ENCODE results near the gene FIS1.

FIS1 gene

GRCh38 chr7:101225650-101226049 is 19.2 kb downstream of the FIS1 start:
- no peak for TF ChIP-seq PPARA (CRISPR knock-in tag; IDR thresholded peaks at IDR 0.05; ENCODE audit: borderline replicate concordance)
- no peak for TF ChIP-seq ZC3H10 (CRISPR knock-in tag; IDR thresholded peaks at IDR 0.05)
- TF ChIP-seq GLIS3 (CRISPR knock-in tag; IDR thresholded peaks at IDR 0.05): no peak
- TF ChIP-seq ZNF70 (CRISPR knock-in tag; IDR thresholded peaks at IDR 0.05): no peak
- TF ChIP-seq CSDC2 (CRISPR knock-in tag; IDR thresholded peaks at IDR 0.05): no peak
- TF ChIP-seq ARNTL (CRISPR knock-in tag; IDR thresholded peaks at IDR 0.05; ENCODE audit: borderline replicate concordance, low read depth): no peak
- TF ChIP-seq BACH2 (CRISPR knock-in tag; IDR thresholded peaks at IDR 0.05; ENCODE audit: borderline replicate concordance): no peak
- no peak for TF ChIP-seq PATZ1 (CRISPR knock-in tag; IDR thresholded peaks at IDR 0.05; ENCODE audit: borderline replicate concordance)
- TF ChIP-seq ZNF565 (CRISPR knock-in tag; conservative IDR thresholded peaks at IDR 0.05; ENCODE audit: low read depth): no peak
- no peak for TF ChIP-seq ZNF8 (CRISPR knock-in tag; IDR thresholded peaks at IDR 0.05)
- TF ChIP-seq, protein P1, sequence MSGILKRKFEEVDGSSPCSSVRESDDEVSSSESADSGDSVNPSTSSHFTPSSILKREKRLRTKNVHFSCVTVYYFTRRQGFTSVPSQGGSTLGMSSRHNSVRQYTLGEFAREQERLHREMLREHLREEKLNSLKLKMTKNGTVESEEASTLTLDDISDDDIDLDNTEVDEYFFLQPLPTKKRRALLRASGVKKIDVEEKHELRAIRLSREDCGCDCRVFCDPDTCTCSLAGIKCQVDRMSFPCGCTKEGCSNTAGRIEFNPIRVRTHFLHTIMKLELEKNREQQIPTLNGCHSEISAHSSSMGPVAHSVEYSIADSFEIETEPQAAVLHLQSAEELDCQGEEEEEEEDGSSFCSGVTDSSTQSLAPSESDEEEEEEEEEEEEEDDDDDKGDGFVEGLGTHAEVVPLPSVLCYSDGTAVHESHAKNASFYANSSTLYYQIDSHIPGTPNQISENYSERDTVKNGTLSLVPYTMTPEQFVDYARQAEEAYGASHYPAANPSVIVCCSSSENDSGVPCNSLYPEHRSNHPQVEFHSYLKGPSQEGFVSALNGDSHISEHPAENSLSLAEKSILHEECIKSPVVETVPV (CRISPR knock-in tag; IDR thresholded peaks at IDR 0.05): no peak
- no peak for ATAC-seq

DNA sequence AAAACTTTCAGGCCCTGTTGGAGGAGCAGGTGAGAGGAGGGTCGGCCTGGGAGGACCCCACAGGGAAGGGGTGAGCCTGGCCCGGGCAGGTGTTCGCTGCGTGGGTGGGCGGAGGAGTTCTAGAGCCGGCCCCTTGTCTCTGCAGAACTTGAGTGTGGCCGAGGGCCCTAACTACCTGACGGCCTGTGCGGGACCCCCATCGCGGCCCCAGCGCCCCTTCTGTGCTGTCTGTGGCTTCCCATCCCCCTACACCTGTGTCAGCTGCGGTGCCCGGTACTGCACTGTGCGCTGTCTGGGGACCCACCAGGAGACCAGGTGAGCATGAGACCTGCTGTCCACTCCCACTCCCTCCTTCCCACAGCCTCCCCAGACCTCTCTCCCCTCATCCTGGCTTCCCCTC is 21.4 kb downstream of the FIS1 start:
- TF ChIP-seq ARNTL (CRISPR knock-in tag; IDR thresholded peaks at IDR 0.05; ENCODE audit: borderline replicate concordance, low read depth) (no peak), BACH2 (CRISPR knock-in tag; IDR thresholded peaks at IDR 0.05; ENCODE audit: borderline replicate concordance) (no peak), ZFP30 (CRISPR knock-in tag; IDR thresholded peaks at IDR 0.05) (no peak), ZNF8 (CRISPR knock-in tag; IDR thresholded peaks at IDR 0.05) (no peak), TCF4 (CRISPR knock-in tag; IDR thresholded peaks at IDR 0.05; ENCODE audit: borderline replicate concordance) (no peak), CSDC2 (CRISPR knock-in tag; IDR thresholded peaks at IDR 0.05) (no peak), TOX (CRISPR knock-in tag; IDR thresholded peaks at IDR 0.05; ENCODE audit: borderline replicate concordance) (no peak), ZNF70 (CRISPR knock-in tag; IDR thresholded peaks at IDR 0.05) (no peak)

GRCh38 chr7:101222275-101222830 is 22.5 kb downstream of the FIS1 start:
- TF ChIP-seq OSR1 (CRISPR knock-in tag; IDR thresholded peaks at IDR 0.05): no peak
- no peak for TF ChIP-seq TCF4 (CRISPR knock-in tag; IDR thresholded peaks at IDR 0.05; ENCODE audit: borderline replicate concordance)
- TF ChIP-seq ZNF565 (CRISPR knock-in tag; conservative IDR thresholded peaks at IDR 0.05; ENCODE audit: low read depth): no peak
- no peak for TF ChIP-seq ZNF8 (CRISPR knock-in tag; IDR thresholded peaks at IDR 0.05)
- no peak for TF ChIP-seq ESRRG (CRISPR knock-in tag; IDR thresholded peaks at IDR 0.05)
- TF ChIP-seq ZC3H10 (CRISPR knock-in tag; IDR thresholded peaks at IDR 0.05): no peak
- no peak for TF ChIP-seq ISL1 (CRISPR knock-in tag; IDR thresholded peaks at IDR 0.05)
- no peak for TF ChIP-seq RARB (CRISPR knock-in tag; IDR thresholded peaks at IDR 0.05)
- TF ChIP-seq TSHZ2 (CRISPR knock-in tag; IDR thresholded peaks at IDR 0.05): no peak
- no peak for TF ChIP-seq ZFP30 (CRISPR knock-in tag; IDR thresholded peaks at IDR 0.05)
- TF ChIP-seq, protein P2, sequence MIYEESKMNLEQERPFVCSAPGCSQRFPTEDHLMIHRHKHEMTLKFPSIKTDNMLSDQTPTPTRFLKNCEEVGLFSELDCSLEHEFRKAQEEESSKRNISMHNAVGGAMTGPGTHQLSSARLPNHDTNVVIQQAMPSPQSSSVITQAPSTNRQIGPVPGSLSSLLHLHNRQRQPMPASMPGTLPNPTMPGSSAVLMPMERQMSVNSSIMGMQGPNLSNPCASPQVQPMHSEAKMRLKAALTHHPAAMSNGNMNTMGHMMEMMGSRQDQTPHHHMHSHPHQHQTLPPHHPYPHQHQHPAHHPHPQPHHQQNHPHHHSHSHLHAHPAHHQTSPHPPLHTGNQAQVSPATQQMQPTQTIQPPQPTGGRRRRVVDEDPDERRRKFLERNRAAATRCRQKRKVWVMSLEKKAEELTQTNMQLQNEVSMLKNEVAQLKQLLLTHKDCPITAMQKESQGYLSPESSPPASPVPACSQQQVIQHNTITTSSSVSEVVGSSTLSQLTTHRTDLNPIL (CRISPR knock-in tag; IDR thresholded peaks at IDR 0.05; ENCODE audit: low read depth): no peak
- ATAC-seq: no peak

More for the DNA sequence above, 21.4 kb downstream of the FIS1 start:
- ATAC-seq: no peak

- no peak for ATAC-seq
- TF ChIP-seq POU6F1 (CRISPR knock-in tag; IDR thresholded peaks at IDR 0.05; ENCODE audit: borderline replicate concordance, low read depth) (no peak), TOX (CRISPR knock-in tag; IDR thresholded peaks at IDR 0.05; ENCODE audit: borderline replicate concordance) (no peak), ZFP3 (CRISPR knock-in tag; IDR thresholded peaks at IDR 0.05) (no peak), PPARA (CRISPR knock-in tag; IDR thresholded peaks at IDR 0.05; ENCODE audit: borderline replicate concordance) (no peak), BACH2 (CRISPR knock-in tag; IDR thresholded peaks at IDR 0.05; ENCODE audit: borderline replicate concordance) (no peak), ZNF565 (CRISPR knock-in tag; conservative IDR thresholded peaks at IDR 0.05; ENCODE audit: low read depth) (no peak), ZFP30 (CRISPR knock-in tag; IDR thresholded peaks at IDR 0.05) (no peak)
- TF ChIP-seq, protein P1 (CRISPR knock-in tag; IDR thresholded peaks at IDR 0.05): no peak
Observed at GRCh38 chr7:101220295-101220694, 24.6 kb downstream of the FIS1 start.
